Fibroblast of skin of left biceps (primary cell): ENCODE data around the gene LIMS2.

Experiments
- DNase-seq, 2 experiments: peaks; one replicate each; pipeline ENCODE4 v3.0.0-alpha.2; 2013; ENCODE audit warnings: low read depth in 2 of 2

LIMS2 gene

DNA sequence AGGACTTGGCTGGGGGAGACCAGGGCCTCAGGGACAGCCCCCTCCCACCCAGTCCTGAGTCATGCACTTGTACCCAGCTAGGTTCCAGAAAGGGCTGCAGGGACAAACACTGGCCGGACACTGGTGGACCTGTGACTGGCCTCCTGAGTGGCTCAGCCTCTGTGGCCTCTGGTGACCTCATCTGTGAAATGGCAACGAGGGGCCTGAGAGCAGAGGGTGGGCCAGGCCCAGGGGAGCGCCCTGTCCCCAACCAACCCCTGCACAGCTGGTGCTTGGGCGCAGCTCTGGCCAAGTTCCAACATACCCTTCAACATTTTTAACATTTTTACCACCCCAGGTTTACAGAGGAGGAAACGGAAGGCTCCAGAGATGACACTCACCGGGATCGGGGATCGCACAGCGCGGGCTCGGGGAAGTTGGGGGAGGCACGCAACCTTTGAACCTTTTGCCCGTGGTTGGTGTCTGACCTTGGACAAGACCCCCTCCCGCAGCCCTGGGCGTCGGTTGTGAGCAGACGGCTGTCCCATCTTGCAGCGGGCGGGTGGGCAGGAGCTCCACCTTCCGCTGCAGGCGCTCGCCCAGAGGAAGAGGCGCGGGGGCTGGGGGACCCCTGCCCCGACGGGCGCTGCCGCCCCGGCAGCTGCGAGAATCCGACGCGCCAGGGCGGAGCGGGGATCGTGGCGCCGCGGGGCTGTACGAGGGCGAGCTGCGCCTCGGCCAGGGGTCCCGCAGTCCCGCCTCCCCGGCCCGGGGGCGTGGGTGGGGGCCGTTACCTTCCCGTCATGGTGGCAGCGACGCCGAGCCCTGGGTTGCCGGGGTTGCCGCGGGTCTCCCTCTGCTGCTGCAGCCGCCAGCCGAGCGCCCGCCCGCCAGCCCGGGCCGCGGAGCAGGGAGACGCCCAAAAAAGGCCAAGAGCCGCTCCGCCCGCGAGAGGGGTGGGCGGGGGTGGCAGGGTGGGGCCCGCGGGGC lies 805 bp downstream of the LIMS2 start:
- no peak for DNase-seq

- no peak for DNase-seq
These were observed 1.9 kb downstream of the LIMS2 start for GRCh38 chr2:127673291-127674069.

GRCh38 chr2:127672341-127673224 lies 2.7 kb downstream of the LIMS2 start:
- no peak for DNase-seq

- DNase-seq: no peak
These were observed 3.6 kb downstream of the LIMS2 start for GRCh38 chr2:127671557-127672302.

- no peak for DNase-seq
These were observed 4.4 kb downstream of the LIMS2 start for GRCh38 chr2:127670957-127671290.

GRCh38 chr2:127670055-127670956 lies 5.0 kb downstream of the LIMS2 start:
- no peak for DNase-seq

DNA sequence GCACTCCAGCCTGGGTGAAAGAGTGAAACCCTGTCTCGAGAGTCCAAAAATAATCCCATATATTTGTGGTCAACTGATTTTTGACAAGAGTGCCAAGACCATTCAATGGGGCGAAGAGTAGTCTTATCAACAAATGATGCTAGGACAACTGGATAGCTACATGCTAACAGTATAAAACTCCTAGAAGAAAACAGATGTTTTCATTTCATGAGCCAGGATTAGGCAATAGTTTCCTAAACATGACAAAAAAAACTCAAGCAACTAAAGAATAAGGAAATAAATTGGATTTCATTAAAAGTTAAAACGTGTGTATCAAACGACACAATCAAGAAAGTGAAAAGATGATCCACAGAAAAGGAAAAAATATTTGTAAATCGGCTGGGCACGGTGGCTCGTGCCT lies 6.3 kb downstream of the LIMS2 start:
- no peak for DNase-seq

DNA sequence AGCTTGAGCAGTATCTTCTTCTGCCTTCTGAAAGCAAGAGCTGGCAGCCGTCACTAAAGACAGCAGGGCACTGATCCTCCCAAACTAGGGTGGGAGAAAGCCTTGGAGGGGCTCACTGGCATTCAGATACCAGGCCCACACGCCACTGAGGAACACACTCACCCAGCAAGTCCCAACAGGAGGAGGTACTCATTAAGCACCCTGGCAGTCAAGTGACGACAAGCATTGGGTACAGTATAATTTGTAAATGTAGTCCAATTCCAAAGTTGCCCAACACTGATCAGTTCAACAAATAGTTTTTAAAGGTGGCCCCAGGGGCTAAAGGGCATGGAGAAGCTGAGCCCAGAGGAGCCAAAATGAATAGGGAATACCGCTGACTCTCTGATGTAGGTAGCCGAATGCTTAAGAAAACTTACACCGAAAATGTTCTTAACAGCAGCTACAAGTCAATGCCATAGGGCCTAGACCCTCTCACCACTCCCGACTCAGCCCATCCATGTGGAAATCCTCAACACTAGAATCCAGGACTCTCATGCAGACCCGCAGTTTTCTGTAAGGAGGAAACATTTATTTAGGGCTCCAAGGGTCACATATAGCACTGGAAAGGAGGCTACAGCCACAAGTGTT lies 9.9 kb downstream of the LIMS2 start:
- DNase-seq: no peak

GRCh38 chr2:127664895-127665225 lies 10.5 kb downstream of the LIMS2 start:
- DNase-seq: no peak

- no peak for DNase-seq
These were observed 11.1 kb downstream of the LIMS2 start for GRCh38 chr2:127664065-127664894.

- DNase-seq: no peak
These were observed 11.7 kb downstream of the LIMS2 start for GRCh38 chr2:127663566-127664064.

DNA sequence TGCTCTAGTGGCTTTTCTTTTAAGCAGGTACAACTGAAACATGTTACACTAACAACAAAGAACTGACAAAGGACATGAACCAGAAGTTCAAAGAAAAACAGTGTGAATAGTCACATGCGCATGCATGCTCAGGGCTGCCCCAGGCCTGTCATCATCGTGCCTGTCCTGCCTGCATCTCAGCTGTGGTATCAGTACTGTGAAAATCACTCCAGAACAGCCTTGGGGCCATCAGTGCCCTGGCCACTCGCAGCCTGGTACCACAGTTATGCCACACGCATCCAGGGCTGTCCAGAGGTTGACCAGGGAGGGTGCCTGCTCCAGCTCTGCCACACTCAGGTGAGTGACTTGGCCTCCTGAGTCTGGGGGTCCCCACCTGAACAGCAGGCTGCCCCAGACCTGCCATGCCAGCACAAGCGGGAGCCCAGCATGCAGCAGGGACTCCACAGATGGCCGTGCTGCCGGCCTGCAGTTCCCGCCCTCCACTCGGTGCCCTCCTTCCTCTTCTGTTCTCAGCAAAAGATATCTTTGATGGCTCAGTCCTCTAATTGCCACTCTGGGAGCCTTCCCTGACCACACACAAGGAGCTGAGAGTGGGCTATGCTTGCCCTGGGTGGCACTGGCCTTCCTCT lies 12.3 kb downstream of the LIMS2 start:
- DNase-seq: no peak

- DNase-seq: no peak
These were observed 13.3 kb downstream of the LIMS2 start for GRCh38 chr2:127661949-127662510.

DNA sequence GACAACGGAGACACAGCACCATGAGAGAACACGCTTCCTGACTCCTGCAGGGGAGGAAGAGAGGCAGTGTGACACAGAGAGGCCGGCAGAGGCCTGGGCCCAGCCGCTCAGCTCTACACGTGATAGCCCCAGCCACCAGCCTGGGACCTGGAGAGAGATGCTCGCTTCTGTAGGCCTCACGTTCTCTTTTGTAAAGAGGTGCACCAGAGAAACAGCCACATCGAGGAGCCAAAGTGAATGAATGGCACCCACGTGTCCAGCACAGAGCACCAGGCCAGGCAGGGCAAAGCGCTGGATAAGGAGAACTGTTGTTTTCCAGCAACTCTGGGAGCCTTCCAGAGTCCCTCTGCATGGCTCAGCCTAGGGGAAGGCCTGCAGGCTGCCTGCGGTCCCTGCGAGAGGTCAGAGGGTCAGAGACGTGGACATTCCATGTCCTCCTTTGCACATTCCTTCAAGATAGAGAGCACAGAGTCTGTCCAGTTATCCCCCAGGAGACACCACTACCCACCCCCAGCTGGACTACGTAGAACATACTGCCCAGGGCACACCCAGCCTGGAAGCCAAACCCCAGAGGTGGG lies 14.2 kb downstream of the LIMS2 start:
- DNase-seq: no peak

GRCh38 chr2:127660291-127660578 lies 15.1 kb downstream of the LIMS2 start:
- no peak for DNase-seq

GRCh38 chr2:127659408-127660290 lies 15.7 kb downstream of the LIMS2 start:
- no peak for DNase-seq
